Choroid plexus epithelial cell (primary cell): ENCODE results near the gene UAP1L1.

Source experiments
- DNase-seq: peaks from one replicate; pipeline ENCODE4 v3.0.0-alpha.2; 2010; ENCODE audit warnings: low read depth
- H3K4me3 ChIP-seq: 2 replicates; pipeline ENCODE4 v1.5.1; 2011; ENCODE audit warnings: low read depth, mild to moderate bottlenecking, control low read depth, low read length, moderate library complexity
- CTCF ChIP-seq: conservative IDR thresholded peaks from 2 replicates; pipeline ENCODE4 v1.5.1; 2011; ENCODE audit warnings: low read depth, mild to moderate bottlenecking, control low read depth, inconsistent platforms, low read length, moderate library complexity

UAP1L1 gene

GRCh38 chr9:137037035-137037434, 40.3 kb upstream of the UAP1L1 start:
- no peak for TF ChIP-seq CTCF
- no peak overlapping the region for H3K4me3 ChIP-seq
- DNase-seq: no peak

- H3K4me3 ChIP-seq: no peak overlapping the region
- no peak for DNase-seq
- no peak for TF ChIP-seq CTCF
Measured at GRCh38 chr9:137037483-137037882, 39.8 kb upstream of the UAP1L1 start.

GRCh38 chr9:137038916-137039315, 38.4 kb upstream of the UAP1L1 start:
- TF ChIP-seq CTCF: no peak
- no peak overlapping the region for H3K4me3 ChIP-seq

GRCh38 chr9:137039611-137040366, 37.5 kb upstream of the UAP1L1 start:
- DNase-seq: no peak
- no peak for TF ChIP-seq CTCF

More at GRCh38 chr9:137038916-137039315, 38.4 kb upstream of the UAP1L1 start:
- no peak for DNase-seq

GRCh38 chr9:137040568-137040967, 36.7 kb upstream of the UAP1L1 start:
- TF ChIP-seq CTCF: no peak
- DNase-seq: no peak
- H3K4me3 ChIP-seq: no peak overlapping the region

More at GRCh38 chr9:137039611-137040366, 37.5 kb upstream of the UAP1L1 start:
- no peak overlapping the region for H3K4me3 ChIP-seq

- TF ChIP-seq CTCF: no peak
- H3K4me3 ChIP-seq: no peak overlapping the region
- DNase-seq: no peak
Measured at GRCh38 chr9:137041124-137041523, 36.2 kb upstream of the UAP1L1 start.
